DMS 273 (cell line): Measurements from ENCODE around the gene SEPTIN5.

Experiments
- DNase-seq: peaks from one replicate; lab custom pipeline; 2025; ENCODE audit not compliant: unreplicated experiment; lab: John Stamatoyannopoulos, UW

The SEPTIN5 gene

GRCh38 chr22:19704355-19705015 lies 9.8 kb upstream of the SEPTIN5 start:
- peak; percentile 43 for DNase-seq

DNA sequence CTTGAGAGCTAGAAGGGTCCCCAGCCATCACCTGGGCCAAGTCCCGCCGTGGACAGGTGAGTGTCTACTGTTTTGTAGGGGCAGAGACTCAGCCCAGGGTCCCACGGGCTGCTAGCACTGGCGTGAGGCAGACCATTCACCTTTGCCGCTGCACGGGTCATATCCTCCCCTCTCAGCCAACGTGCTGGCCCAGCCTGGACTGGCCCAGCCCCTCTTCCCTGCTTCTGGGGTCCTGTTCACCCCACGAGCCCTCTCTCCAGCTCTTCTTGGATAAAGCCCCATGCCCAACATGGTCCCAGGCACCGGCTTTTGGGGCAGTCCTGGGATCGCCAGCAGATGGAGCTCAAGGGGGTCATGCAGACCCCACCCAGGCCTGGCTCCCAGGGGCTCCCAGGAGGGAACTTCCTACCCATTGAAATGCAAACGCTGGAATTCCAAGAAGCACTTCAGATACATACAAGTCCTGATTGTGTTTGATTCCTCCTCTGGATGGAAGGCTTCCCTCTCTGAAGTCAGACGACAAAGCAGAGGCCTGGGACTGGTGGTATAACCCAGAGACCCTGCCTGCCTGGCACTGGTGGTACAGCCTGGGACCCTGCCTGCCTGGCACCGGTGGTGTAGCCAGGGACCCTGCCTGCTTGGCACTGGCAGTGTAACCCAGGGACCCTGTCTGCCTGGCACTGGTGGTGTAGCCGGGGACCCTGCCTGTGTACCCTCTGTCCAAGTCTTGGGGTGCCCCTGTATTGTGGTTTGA lies 8.9 kb upstream of the SEPTIN5 start:
- no peak for DNase-seq

DNA sequence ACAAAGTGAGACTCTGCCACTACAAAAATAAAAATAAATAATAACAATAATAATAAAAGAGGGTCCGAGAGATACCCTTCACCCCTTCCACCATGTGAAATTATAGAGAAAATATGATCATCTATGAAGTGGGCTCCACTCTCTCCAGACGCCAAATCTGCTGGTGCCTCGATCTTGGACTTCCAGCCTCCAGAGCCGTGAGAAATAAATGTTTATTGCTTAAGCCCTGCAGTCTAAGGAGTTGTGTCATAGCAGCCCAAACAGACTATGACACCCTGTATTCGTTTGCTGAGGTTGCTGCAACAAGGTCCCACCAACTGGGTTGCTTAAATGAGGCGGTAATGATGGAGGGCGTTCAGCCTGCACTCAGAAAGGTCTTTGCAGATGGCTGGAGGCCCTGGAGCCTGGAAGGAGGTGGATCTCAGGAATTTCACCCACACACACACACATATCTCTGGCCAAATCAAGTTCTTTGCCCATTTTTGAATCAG lies 7.6 kb upstream of the SEPTIN5 start:
- DNase-seq = no peak

- no peak for DNase-seq
Measured at GRCh38 chr22:19707347-19708290, 6.7 kb upstream of the SEPTIN5 start.

DNA sequence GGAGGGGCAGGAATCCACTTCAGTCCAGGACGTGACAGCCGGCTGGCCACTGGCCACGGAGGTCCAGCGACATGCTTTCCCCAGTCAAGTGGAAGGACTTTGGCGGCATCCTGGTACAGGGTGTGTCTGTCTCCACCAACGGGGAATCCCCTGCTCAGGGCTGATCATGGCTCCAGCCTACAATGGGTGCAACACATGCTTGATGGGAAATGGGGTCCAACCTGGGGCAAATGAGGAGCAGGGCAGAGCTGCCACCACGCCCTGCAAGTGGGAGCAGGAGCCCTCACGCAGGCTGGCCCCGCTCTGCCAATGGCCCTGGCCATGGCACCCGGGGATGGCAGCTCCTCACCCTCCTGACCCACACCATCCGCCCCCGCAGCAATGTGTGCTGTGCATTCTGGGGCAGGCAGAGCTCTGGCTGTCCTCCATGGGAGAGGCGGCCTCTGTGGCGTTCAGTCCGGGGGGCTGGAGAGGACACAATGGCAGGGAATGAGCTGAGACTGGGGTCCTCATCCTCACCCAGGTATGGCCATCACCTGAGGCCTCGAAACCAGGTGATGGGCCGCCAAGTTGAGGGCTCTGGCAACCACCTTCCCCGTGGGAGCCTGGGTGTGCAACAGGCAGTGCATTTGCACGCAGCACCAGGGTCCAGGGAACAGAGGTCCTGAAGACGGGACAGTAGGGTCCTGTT lies 5.8 kb upstream of the SEPTIN5 start:
- DNase-seq = no peak

DNA sequence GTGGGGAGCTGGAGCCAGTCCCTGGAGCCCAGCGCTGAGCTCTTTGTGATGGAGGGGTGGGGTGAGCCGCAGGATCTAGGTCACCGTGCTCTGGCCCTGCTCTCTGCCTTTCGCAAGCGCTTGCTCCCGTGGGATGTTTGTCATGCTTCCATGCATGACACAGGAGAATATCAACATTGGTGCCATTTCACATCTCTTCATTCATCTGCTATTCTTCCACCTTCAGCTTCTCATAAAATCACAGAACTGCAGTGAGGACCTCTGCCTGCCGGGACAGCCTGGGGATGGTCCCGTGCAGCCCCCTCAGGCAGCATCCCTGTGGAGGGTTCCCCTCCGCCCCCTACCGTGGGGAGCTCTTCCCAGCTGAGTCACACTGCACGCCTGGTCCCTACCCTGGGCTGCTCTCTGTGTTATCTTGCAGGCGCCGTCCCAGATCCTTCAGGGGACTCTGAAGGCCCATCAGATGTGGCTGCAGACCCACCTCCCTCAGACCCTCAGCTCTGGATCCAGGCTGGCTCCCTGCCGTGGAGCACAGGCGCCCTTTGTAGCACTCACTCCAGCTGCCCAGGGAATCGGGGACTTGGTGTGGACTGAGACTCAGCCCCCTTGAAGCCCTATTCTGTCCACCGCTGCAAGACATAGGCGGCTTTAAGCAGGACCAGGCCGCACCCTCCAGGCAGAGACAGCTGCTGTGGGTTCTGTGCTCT lies 5.1 kb upstream of the SEPTIN5 start:
- DNase-seq = no peak

- no peak for DNase-seq
Measured at GRCh38 chr22:19710020-19710768, 4.1 kb upstream of the SEPTIN5 start.

DNA sequence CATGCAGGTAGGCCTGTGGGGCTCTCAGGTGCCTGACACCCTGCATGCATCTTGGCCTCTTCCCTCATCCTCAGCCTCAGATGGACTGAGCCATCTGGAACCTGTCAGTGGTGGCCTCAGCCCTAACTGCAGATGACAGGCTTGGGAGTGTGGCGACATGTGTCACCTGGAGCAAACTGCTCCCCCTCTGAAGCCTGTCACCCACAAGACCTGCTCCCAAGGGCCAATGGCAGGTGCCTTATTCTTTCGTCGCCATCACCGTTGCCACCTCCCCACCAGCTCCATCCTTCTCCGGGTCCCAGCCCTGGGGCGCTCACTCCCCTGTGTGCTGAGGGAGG lies 3.6 kb upstream of the SEPTIN5 start:
- DNase-seq = no peak

DNA sequence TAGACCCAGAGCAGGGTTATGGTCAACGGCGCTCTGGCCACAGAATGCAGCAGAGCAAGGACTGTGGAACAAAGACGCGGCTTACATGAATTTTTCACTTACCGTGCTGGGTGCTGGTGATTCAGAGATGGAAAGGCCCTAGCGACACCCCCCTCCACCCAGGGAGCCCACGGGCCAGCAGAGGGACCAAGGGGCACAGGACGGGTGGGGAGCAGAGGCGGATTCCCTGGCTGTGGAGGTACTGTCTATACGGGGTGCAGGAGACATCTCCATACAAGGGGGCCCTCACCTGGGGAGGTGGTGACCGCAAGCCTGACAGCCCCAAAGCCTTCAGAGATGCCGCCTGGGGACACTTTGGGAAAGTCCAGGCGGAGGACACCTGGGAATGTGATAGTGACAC lies 1.1 kb upstream of the SEPTIN5 start:
- DNase-seq = no peak

GRCh38 chr22:19713650-19714311 lies 522 bp upstream of the SEPTIN5 start:
- DNase-seq = no peak

GRCh38 chr22:19715188-19715930 lies 1.1 kb downstream of the SEPTIN5 start:
- no peak for DNase-seq

GRCh38 chr22:19716041-19716828 lies 1.9 kb downstream of the SEPTIN5 start:
- no peak for DNase-seq

GRCh38 chr22:19716829-19717105 lies 2.5 kb downstream of the SEPTIN5 start:
- no peak for DNase-seq

- no peak for DNase-seq
Measured at GRCh38 chr22:19717181-19717580, 2.9 kb downstream of the SEPTIN5 start.

GRCh38 chr22:19717691-19718455 lies 3.6 kb downstream of the SEPTIN5 start:
- peak; percentile 85 for DNase-seq

GRCh38 chr22:19718456-19719049 lies 4.2 kb downstream of the SEPTIN5 start:
- no peak for DNase-seq

- DNase-seq = peak; percentile 52
Measured at GRCh38 chr22:19719050-19719482, 4.8 kb downstream of the SEPTIN5 start.
